Ovary (tissue), 3 donors: ENCODE results near the gene GSPT2.
"Not testable (repeated sequence)": the region's sequence is repeated elsewhere in the genome, so short reads cannot be mapped to it uniquely, and the experiment has no call there.

Experiments used
- EP300 ChIP-seq: sonication (generic); formaldehyde crosslinking; IDR thresholded peaks from one replicate; pipeline ENCODE4 v1.6.1; 2017; ENCODE audit warnings: antibody characterized with exemption
- POLR2A ChIP-seq: fragments of 450-650 bp; IDR thresholded peaks from one replicate; pipeline ENCODE4 v1.6.1; 2017; ENCODE audit warnings: antibody characterized with exemption, mild to moderate bottlenecking, moderate library complexity
- TF ChIP-seq, protein P1 (sequence below), 3 donors: fragments of 450-650 bp in 2 of 3; fragments of 200-600 bp in 1 of 3; IDR thresholded peaks; one replicate each; pipeline versions ENCODE4 v1.5.1 to v1.8.0; 2016 to 2022; ENCODE audit warnings: antibody characterized with exemption in 3 of 3, mild to moderate bottlenecking in 1 of 3
- donor health status: DM: no; HTN: no; CAD: no.

DNA sequence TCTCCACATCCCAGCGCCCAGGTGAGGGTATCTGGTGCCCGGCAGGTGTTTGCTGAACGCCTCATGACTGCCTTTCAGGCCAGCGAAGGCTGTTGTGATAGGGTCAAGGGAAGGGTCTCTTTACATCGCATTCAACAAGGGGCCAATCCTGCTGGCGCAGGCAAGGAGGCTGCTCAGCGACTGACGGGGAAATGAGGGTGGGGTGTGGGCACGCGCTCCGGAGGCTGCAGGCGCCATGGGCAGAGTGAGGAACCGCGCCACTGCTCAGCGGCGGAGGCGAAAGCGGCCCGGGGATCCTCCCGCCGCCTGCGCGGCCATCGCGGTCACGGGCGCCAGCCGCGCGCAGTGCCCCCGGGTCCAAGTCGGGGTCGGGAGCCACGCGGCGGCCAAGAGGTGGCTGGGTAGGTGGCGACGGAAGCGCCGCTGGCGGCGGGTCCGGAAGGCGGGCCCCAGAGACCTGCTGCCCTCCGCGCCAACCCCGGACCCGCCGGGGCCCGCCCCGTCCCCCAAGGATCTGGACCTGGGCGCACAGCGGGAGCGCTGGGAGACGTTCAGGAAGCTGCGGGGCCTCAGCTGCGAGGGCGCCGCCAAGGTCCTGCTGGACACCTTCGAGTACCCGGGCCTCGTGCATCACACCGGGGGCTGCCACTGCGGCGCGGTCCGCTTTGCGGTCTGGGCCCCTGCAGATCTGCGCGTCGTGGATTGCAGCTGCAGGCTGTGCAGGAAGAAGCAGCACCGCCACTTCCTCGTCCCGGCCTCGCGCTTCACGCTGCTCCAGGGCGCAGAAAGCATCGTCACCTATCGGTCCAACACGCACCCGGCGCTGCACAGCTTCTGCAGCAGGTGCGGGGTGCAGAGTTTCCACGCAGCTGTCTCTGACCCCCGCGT lies 32.7 kb upstream of the GSPT2 start, which contains the start of gene CENPVL1:
- TF ChIP-seq, protein P1, sequence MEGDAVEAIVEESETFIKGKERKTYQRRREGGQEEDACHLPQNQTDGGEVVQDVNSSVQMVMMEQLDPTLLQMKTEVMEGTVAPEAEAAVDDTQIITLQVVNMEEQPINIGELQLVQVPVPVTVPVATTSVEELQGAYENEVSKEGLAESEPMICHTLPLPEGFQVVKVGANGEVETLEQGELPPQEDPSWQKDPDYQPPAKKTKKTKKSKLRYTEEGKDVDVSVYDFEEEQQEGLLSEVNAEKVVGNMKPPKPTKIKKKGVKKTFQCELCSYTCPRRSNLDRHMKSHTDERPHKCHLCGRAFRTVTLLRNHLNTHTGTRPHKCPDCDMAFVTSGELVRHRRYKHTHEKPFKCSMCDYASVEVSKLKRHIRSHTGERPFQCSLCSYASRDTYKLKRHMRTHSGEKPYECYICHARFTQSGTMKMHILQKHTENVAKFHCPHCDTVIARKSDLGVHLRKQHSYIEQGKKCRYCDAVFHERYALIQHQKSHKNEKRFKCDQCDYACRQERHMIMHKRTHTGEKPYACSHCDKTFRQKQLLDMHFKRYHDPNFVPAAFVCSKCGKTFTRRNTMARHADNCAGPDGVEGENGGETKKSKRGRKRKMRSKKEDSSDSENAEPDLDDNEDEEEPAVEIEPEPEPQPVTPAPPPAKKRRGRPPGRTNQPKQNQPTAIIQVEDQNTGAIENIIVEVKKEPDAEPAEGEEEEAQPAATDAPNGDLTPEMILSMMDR (IDR thresholded peaks at IDR 0.05) = not testable (repeated sequence)
- not testable (repeated sequence) for TF ChIP-seq EP300, POLR2A
